ENCODE data around the gene RAB11FIP4.

The RAB11FIP4 gene

GRCh38 chr17:31544186-31544585 is 152.7 kb downstream of the RAB11FIP4 start:
- no peak for DNase-seq (ENCODE audit: low read depth in 2 of 2)

GRCh38 chr17:31546650-31547049 is 155.2 kb downstream of the RAB11FIP4 start:
- DNase-seq (ENCODE audit: low read depth in 2 of 2): no peak

GRCh38 chr17:31548709-31549108 is 157.2 kb downstream of the RAB11FIP4 start:
- DNase-seq (ENCODE audit: low read depth in 2 of 2): no peak

GRCh38 chr17:31549121-31549524 is 157.6 kb downstream of the RAB11FIP4 start:
- DNase-seq (ENCODE audit: low read depth in 2 of 2): no peak

- peak; percentile 88 to 96 for DNase-seq (ENCODE audit: low read depth in 2 of 2)
These were observed 158.3 kb downstream of the RAB11FIP4 start for GRCh38 chr17:31549525-31550388.

DNA sequence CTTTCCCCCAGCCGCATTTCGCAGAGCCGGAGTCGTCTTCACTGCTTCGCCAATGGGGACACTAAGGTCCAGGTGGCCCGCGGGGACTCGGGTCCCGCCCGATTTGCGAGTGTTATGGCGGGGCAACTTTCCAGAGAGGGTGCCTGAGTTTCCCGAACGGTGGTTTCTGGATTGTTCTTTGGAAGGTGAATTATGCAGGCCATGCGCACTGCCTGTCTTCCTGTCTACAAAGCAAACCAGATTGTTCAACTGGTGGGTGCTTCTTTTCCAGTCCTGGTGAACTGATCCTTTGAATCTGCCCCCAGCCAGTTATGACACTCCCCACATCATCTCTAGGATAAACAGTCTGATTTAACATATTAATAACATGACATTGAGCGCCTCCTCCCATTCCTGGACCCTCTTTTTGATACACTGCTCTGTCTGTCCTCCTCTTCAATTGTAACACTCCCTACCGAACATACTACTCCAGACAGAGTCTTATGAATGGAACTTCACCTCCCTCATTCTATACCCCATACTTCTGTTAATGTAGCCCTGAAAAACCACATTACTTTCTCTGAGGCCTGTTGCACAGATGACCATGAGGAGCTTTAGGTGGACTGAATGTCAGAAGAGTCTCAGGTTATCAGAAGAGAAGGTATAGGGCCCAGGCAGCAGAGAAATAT is 159.0 kb downstream of the RAB11FIP4 start:
- DNase-seq (ENCODE audit: low read depth in 2 of 2): no peak

GRCh38 chr17:31552568-31552967 is 161.1 kb downstream of the RAB11FIP4 start:
- no peak for DNase-seq (ENCODE audit: low read depth in 2 of 2)

DNA sequence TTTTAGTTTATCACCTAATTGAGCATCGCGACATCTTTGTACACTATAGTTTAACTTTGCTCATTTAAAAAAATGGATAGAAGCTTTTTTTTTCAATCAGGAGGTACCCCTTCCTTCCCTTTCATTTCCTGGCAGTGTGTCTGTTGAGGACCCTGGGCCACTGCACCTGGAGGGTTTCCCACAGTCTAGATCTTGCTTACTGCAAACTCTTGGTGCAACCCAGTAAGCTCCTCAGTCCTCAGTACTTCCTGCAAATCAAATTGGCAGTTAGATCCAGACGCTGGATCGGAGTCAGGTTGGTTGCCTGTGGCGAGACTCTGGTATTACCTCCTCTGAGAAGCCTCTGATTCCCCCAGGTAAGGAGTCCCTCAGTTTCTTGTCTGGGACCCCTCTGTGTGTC is 162.0 kb downstream of the RAB11FIP4 start:
- no peak for DNase-seq (ENCODE audit: low read depth in 2 of 2)

DNA sequence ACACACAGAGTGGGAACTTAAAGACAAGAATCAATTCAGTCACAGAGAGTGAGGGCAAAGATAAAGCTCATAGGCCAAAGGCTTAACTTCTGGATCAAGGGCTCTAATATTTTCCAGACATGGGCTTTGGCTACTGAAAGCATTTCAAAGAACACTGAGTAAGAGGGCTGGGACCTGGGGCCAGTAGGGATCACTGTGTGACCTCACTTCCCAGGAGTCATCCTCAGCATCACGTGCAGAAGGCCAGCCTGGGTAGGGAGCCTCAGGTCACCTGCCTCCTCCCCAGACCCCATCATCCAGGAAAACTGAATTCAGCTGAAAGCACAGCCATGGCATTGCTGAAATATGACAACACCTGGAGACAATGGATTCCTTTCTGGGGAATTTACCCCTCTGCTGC is 163.5 kb downstream of the RAB11FIP4 start:
- DNase-seq (ENCODE audit: low read depth in 2 of 2): no peak

DNA sequence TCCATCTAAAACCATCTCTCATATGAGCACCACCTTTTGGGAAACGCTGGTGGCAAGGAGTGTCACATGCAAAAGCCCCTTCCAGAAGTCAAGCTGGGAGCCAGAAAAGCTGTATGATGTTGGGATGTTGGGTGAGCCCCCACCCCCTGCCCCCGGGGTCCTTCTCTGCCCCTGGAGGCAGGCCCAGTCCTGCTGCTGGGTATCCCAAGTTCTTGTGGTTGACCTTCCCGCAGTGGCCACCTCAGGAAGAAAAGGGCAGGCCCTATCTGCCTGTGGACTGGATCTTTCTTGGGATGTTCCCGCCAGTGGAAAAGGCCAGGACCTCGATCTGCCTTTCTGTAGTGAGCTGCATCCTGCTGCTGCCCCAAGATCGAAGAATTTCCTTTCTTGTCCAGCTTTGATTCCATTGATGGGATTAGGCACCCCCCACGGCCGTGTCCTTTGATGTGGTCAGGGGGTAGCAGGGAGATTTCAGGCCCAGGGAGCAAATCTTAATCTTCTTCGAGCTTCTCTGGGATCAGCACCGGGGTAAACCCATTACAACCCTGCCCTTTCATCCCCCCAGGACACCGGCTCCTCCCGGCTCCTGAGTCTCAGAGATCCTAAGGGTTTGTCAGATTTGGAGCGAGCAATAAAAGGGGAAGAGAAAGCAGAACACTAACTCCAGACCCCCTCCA is 165.6 kb downstream of the RAB11FIP4 start:
- no peak for DNase-seq (ENCODE audit: low read depth in 2 of 2)

GRCh38 chr17:31558748-31559583 is 167.5 kb downstream of the RAB11FIP4 start:
- peak; percentile 38 to 52 for DNase-seq (ENCODE audit: low read depth in 2 of 2)

GRCh38 chr17:31559584-31560501 is 168.4 kb downstream of the RAB11FIP4 start:
- no peak for DNase-seq (ENCODE audit: low read depth in 2 of 2)

DNA sequence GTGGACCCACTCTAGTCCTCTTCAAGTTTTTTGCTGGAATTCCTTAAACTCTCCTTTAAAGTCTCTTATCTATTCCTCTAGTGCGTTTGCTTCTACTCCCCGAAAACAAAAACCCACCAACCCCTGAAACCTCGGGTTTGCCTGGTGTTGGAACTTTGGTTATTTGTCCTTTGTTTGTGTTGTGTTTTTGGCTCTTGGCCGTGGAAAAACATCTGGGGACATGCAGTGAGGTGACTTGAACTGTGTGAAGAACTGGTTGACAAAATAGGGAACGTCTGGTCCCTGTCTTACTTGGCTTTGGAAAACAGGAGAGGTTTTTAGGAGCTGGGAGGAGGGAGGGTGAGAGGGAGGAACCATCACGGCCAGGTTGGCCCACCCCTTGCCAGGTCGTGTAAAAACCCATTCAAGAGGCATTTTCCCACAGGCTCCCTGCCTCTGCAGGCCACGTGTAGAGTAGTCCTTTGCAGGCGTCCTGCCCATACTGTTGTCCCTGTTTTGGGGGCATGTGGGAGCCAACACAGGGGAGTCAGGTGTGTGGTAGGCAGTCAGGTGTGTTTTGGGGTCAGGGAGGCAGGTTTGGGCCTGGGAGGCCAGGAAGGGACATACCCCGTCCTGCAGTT is 169.3 kb downstream of the RAB11FIP4 start:
- DNase-seq (ENCODE audit: low read depth in 2 of 2): no peak

- DNase-seq (ENCODE audit: low read depth in 2 of 2): no peak
These were observed 170.2 kb downstream of the RAB11FIP4 start for GRCh38 chr17:31561469-31562375.

DNA sequence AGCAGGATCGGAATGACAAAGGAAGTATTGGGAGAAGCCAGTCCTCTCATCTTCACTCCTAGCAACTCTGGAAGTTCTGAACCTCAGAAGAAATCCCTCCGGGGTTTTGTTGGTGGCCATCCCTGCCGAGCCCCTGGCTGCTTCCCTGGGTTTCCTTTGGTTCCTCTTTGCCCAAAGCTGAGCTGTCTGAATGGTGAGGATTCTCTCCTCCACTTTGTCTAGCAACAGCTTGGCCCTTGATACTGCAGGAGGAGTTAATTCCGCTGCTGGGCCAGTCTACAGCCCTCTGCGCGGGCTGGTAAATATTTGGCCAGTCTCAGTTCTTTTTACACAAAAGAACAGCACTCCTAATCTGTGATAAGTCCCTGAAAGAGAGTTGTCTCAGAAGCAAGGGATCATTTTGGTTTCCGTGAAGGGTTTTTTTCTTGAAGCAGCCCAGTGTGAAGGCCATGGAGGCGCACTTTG is 170.9 kb downstream of the RAB11FIP4 start:
- DNase-seq (ENCODE audit: low read depth in 2 of 2): no peak

DNA sequence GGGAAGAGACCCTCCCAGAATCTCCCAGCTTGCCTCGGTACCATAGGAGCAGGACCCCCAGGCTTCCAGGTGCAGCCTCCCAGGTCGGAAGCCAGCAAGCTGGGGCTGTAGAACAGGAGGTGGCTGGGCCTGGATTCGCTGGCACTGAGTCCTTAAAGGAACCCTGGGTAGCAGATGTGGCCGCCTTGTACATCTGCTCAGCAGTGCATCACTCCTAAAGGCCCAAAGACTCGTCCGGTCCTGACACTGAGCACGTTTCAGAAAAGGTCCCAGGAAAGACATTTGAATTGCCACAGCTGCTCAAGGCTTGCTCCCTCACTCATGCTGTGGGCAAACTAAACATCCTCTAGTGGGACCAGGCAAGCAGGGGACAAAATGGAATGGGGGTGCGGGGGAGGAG is 172.8 kb downstream of the RAB11FIP4 start:
- no peak for DNase-seq (ENCODE audit: low read depth in 2 of 2)

DNA sequence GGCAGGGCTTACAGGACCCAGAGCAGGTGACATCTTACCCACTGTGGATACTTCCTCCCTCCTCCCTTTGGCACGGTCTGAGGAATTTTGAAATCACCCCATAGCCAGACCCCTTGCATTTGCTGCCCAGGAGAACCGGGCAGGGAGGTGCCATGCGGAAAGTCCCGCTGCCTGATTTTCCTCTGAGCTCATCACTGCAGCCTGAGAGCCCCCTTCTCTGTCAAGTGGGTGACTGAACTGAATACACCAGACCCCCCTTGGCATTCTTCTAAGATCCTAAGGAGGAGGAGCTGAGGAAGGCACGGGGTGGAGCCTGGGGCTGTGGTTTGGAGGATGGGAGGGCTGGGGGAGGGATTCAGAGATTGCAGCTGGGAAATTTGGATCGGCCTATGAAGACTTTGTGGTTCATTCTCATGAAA is 173.4 kb downstream of the RAB11FIP4 start:
- no peak for DNase-seq (ENCODE audit: low read depth in 2 of 2)

GRCh38 chr17:31565652-31566051 is 174.2 kb downstream of the RAB11FIP4 start:
- no peak for DNase-seq (ENCODE audit: low read depth in 2 of 2)
